ENCODE results near the gene C1GALT1. TPM values are rescaled to one million over a fixed set of nuclear protein-coding genes. Genes with fewer than 3 reads are reported as not detected.
A peak's percentile ranks its signal among the peaks of the same experiment; 100 is the strongest.
"Not testable (repeated sequence)": the region's sequence is repeated elsewhere in the genome, so short reads cannot be mapped to it uniquely, and the experiment has no call there.

The C1GALT1 gene
- 33.7 TPM for total RNA-seq

GRCh38 chr7:7182156-7183060 lies at the start of gene C1GALT1:
TSS of gene C1GALT1 (plus strand) at chr7:7182544. CDS start at chr7:7234320, 51,776 bp downstream.
- peak; percentile 97 for ATAC-seq

GRCh38 chr7:7134046-7134445 lies 48.3 kb upstream of the C1GALT1 start:
- no peak for ATAC-seq

GRCh38 chr7:7135074-7135473 lies 47.3 kb upstream of the C1GALT1 start:
- ATAC-seq, result no peak

GRCh38 chr7:7135924-7136323 lies 46.4 kb upstream of the C1GALT1 start:
- not testable (repeated sequence) for ATAC-seq

- no peak for ATAC-seq
These were observed 45.6 kb upstream of the C1GALT1 start for GRCh38 chr7:7136466-7137381.

- ATAC-seq, result no peak
These were observed 43.4 kb upstream of the C1GALT1 start for GRCh38 chr7:7138897-7139296.

DNA sequence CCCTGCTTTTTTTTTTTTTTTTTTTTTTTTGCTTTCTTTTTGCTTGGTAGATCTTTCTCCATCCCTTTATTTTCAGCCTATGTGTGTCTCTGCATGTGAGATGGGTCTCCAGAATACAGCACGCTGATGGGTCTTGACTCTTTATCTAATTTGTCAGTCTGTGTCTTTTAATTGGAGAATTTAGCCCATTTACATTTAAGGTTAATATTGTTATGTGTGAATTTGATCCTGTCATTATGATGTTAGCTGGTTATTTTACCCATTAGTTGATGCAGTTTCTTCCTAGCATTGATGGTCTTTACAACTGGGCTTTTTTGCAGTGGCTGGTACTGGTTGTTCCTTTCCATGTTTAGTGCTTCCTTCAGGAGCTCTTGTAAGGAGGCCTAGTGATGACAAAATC lies 38.9 kb upstream of the C1GALT1 start:
- ATAC-seq, result not testable (repeated sequence)

GRCh38 chr7:7145151-7145550 lies 37.2 kb upstream of the C1GALT1 start:
- not testable (repeated sequence) for ATAC-seq

DNA sequence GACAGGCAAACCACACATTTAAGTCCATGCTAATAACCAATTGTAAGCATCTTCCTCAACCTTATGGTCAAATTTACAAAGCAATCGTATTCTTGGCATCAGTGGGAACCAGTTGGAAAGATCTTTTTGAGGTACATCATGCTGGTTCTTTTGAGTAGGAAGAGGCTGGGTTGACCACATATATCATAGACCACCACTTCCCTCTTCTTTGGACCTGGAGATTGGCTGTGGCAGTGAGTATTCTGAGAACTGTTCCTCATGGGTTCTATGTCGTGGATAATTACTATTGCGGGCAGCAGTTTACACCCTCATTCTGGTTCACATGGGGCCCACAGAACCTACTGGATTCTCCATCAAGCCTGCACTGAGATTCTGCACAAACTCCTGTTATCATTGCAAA lies 35.5 kb upstream of the C1GALT1 start:
- no peak for ATAC-seq

- ATAC-seq, result peak; percentile 89
These were observed 33.4 kb upstream of the C1GALT1 start for GRCh38 chr7:7148798-7149481.

- no peak for ATAC-seq
These were observed 31.1 kb upstream of the C1GALT1 start for GRCh38 chr7:7151285-7151684.

DNA sequence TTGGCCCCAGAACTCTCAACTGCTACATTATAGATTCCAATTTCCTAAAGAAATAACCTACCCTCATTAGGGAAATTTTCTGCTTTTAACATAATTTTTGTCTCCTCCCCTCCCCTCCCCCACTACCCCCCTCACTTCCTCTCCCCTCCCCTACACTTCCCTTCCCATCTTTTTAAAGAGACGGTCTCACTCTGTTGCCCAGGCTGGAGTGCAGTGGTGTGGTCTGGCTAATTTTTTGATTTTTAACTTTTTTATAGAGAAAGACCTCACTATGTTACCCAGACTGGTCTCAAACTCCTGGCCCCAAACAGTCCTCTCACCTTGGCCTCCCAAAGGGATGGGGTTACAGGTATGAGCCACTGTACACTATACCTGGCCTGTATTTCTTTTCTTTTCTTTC lies 30.5 kb upstream of the C1GALT1 start:
- ATAC-seq, result no peak

DNA sequence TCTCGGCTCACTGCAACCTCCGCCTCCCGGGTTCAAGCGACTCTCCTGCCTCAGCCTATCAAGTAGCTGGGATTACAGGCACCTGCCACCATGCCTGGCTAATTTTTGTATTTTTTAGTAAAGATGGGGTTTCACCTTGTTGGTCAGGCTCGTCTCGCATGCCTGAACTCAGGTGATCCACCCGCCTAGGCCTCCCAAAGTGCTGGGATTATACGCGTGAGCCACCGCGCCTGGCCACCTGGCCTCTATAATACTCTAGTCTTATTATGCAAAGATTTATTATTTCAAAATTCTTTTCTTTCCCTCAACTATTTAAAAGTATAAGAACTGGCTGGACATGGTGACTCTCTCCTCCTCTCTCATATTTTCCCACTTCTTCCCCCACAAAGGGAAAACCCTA lies 30.0 kb upstream of the C1GALT1 start:
- no peak for ATAC-seq

- ATAC-seq, result not testable (repeated sequence)
These were observed 28.0 kb upstream of the C1GALT1 start for GRCh38 chr7:7154355-7154754.

GRCh38 chr7:7156663-7157062 lies 25.7 kb upstream of the C1GALT1 start:
- ATAC-seq, result no peak

DNA sequence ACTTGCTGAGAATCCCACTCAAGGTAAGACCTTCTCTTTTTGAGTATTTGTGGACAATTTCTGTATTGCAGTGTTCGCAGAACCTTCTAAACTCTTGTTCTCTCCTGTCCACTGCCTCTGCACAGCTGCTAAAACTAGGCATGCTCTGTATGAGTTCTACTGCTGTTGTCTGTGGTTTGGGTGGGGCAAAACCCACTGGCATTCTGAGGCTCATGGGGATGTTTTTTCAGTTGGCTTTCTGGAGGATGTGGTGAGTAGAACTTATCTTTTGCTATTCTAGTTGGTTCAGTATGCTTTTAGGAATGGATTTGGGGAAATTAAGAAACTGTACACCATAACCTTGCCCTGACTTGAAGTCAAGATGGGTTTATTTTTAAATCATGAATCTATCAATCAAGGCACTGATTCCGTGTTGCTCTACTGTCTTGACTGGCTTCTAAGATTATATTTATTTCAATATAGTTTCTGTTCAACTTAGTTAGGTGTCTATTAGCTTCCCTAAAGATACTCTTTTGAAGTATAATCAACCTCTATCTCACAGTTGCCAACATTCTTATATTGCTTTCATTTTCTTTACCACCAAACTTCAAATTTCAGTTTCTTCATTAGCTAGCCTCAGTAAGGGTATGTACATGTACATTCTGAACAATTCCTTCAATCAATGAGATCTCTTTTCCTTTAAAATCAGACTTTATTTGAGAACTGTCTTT lies 25.0 kb upstream of the C1GALT1 start:
- ATAC-seq, result peak; percentile 41

DNA sequence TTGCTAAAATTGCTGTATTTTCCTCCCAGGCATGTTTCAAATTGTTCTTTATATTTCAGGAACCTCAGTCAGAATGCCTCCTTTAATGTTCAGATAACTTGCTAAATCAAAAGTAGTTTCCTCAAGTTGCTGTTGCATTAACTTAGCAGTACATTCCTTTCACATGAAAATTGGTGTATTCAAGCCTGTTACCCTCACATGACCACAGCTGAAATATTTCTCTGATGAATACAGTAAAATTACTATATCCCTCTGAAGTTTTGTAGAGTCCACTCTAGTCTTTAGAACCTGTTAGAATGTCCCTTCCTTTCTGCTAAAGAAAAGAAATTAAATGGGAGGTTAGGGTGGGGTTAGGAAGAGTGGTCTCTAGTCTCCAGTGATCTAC lies 24.5 kb upstream of the C1GALT1 start:
- ATAC-seq, result no peak

GRCh38 chr7:7159063-7159658 lies 23.2 kb upstream of the C1GALT1 start:
- ATAC-seq, result no peak

GRCh38 chr7:7164591-7164990 lies 17.8 kb upstream of the C1GALT1 start:
- ATAC-seq, result no peak

DNA sequence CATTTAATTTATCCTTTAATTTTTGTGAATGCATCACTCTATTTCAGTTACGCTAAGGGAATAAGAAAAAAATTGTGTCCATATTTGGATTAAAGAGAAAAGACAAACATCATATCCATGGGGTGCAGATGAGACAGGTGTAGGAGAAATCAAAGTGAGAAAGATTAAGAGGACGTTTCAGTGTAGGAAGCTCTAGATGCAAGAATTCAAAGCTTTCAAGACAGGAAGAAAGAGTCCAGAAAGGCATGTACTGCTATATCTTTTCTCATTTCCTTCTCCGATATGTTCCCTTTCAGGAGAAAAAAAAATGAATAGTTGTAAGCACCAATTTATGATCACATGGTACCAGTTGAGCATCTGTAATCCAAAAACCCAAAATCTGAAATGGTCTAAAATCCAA lies 17.0 kb upstream of the C1GALT1 start:
- no peak for ATAC-seq

DNA sequence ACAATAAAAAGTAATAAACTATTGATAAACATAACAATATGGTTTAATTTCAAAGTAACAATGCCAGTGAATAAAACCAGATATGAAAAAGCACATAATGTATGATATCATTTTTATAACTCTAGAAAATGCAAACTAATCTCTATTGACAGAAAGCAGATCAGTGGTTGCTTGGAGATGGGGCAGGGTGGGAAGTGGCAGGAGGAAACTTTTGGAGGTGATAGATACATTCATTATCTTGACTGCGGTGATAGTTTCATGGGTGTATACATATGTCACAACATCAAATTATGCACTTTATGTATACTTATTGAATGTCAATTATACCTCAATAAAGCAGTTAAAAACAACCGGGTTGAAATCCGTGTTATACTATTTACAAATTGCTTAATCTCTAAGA lies 16.0 kb upstream of the C1GALT1 start:
- ATAC-seq, result no peak

- ATAC-seq, result no peak
These were observed 13.0 kb upstream of the C1GALT1 start for GRCh38 chr7:7169296-7169695.

Data from esophagus mucosa (tissue), 1 donor.